Hippocampal formation (tissue), 2 donors: Measurements from ENCODE around the gene LRRC72.

Source experiments
- DNase-seq, 2 donors: peaks; one replicate each; lab custom pipeline; 2025; lab: John Stamatoyannopoulos, UW

LRRC72 gene

GRCh38 chr7:16626388-16626787 is 99.8 kb downstream of the LRRC72 start:
- DNase-seq: no peak

GRCh38 chr7:16627236-16627635 is 100.6 kb downstream of the LRRC72 start:
- no peak for DNase-seq

GRCh38 chr7:16630654-16631053 is 104.0 kb downstream of the LRRC72 start:
- DNase-seq: no peak
